Loucy (cell line): ENCODE measurements around the gene BRD9.

Experiments
- CTCF ChIP-seq: fragments of 200-600 bp; sonication (generic); conservative IDR thresholded peaks from 2 replicates; pipeline ENCODE4 v1.5.1; 2014; ENCODE audit warnings: mild to moderate bottlenecking, antibody characterized with exemption, low read length
- EZH2phosphoT487 ChIP-seq: fragments of 200-600 bp; IDR thresholded peaks from 2 replicates; pipeline ENCODE4 v1.6.1; 2018; ENCODE audit warnings: antibody characterized with exemption, mild to moderate bottlenecking, moderate library complexity, borderline replicate concordance

GRCh38 chr5:858726-859125 lies 33.9 kb downstream of the BRD9 start:
- TF ChIP-seq CTCF, result no peak
- TF ChIP-seq EZH2phosphoT487, result no peak
